PFSK-1 (cell line): ENCODE data around the gene SCN1B.

Experiments
- FOXP2 ChIP-seq: optimal IDR thresholded peaks from 2 replicates; pipeline ENCODE3; 2011; ENCODE audit warnings: borderline replicate concordance, control low read depth, inconsistent platforms; ENCODE audit not compliant: insufficient read depth; ENCODE audit errors: extremely low read length, extremely low read depth
- POLR2AphosphoS5 ChIP-seq: IDR thresholded peaks from 2 replicates; pipeline ENCODE4 v1.6.1; 2012; ENCODE audit warnings: low read depth, mild to moderate bottlenecking, control low read depth, low read length, moderate library complexity
- REST ChIP-seq, 2 experiments: IDR thresholded peaks; 2 replicates each; pipeline versions ENCODE4 v1.6.1 to v1.8.0; 2011 to 2012; ENCODE audit warnings: low read depth in 2 of 2, low read length in 2 of 2, control low read depth in 1 of 2, inconsistent platforms in 1 of 2, mild to moderate bottlenecking in 1 of 2, moderate library complexity in 1 of 2; ENCODE audit not compliant: insufficient read depth in 1 of 2
- SIN3A ChIP-seq: IDR thresholded peaks from 2 replicates; pipeline ENCODE4 v1.6.1; 2012; ENCODE audit warnings: mild to moderate bottlenecking, low read length, moderate library complexity, borderline replicate concordance; ENCODE audit not compliant: insufficient read depth
- TAF1 ChIP-seq: IDR thresholded peaks from 2 replicates; pipeline ENCODE4 v1.6.1; 2012; ENCODE audit warnings: low read length, control low read depth, borderline replicate concordance; ENCODE audit not compliant: insufficient read depth

Gene SCN1B

GRCh38 chr19:35049456-35049855, 19.2 kb downstream of the SCN1B start:
- TF ChIP-seq POLR2AphosphoS5 (no peak), TAF1 (no peak)

GRCh38 chr19:35051796-35052195, 21.5 kb downstream of the SCN1B start:
- TF ChIP-seq REST (IDR thresholded peaks at IDR 0.05; ENCODE audit: insufficient read depth in 1 of 2, low read depth in 2 of 2, low read length in 2 of 2) (no peak), POLR2AphosphoS5 (no peak), SIN3A (no peak), TAF1 (no peak), FOXP2 (no peak)

GRCh38 chr19:35052599-35053190, 22.4 kb downstream of the SCN1B start:
- TF ChIP-seq SIN3A (no peak), REST (IDR thresholded peaks at IDR 0.05; ENCODE audit: insufficient read depth in 1 of 2, low read depth in 2 of 2, low read length in 2 of 2) (no peak), FOXP2 (no peak), POLR2AphosphoS5 (no peak), TAF1 (no peak)

- TF ChIP-seq REST (IDR thresholded peaks at IDR 0.05; ENCODE audit: insufficient read depth in 1 of 2, low read depth in 2 of 2, low read length in 2 of 2): no peak
- TF ChIP-seq SIN3A: no peak
- no peak for TF ChIP-seq POLR2AphosphoS5
- no peak for TF ChIP-seq FOXP2
- no peak for TF ChIP-seq TAF1
These were observed 23.5 kb downstream of the SCN1B start for GRCh38 chr19:35053667-35054293.

- no peak for TF ChIP-seq REST (IDR thresholded peaks at IDR 0.05; ENCODE audit: insufficient read depth in 1 of 2, low read depth in 2 of 2, low read length in 2 of 2)
- TF ChIP-seq FOXP2: no peak
- TF ChIP-seq POLR2AphosphoS5: no peak
- TF ChIP-seq SIN3A: no peak
- no peak for TF ChIP-seq TAF1
These were observed 24.4 kb downstream of the SCN1B start for GRCh38 chr19:35054626-35055025.
